GM19372 (cell line): ENCODE data around the gene VPS26C.

Experiments used
- ATAC-seq: cut with Tn5 transposase; IDR thresholded peaks from one replicate; pipeline ENCODE4 v1.9.1; 2021; ENCODE audit warnings: mild to moderate bottlenecking, low read depth, moderate library complexity; ENCODE audit not compliant: unreplicated experiment

VPS26C gene

DNA sequence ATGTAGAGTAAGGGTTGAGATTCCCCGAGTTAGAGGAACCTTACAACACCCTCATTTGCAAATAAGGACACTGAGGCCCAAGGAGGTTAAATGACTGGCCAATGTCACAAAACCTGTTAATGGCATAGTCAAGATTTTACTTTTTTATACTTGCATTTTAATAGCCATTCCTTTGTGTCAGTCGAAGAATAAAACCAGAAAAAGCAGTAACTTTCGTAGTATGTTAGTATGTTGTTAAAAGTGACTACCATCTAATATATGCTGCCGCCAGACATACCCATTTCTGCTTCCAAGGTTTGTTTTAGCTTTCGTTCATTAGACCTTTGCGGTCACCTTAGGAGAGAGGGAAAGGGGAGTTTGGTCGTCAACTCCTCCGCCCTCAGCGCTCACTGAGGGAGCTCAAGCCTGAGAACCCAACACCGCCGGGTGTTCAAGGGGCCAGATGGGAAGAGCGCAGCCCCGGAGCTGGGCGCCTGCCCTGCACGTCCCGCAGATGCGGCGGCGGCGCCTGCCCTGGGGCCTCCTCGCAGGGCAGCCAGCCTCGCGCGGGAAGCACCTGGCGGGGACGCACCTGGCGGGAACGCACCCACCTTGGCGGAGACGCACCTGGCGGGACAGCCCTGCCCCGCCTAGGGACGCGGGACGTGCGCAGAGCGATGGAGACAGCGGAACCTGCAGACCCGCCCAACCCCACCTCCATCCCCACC is 466 bp downstream of the VPS26C start:
- peak; percentile 5 for ATAC-seq

DNA sequence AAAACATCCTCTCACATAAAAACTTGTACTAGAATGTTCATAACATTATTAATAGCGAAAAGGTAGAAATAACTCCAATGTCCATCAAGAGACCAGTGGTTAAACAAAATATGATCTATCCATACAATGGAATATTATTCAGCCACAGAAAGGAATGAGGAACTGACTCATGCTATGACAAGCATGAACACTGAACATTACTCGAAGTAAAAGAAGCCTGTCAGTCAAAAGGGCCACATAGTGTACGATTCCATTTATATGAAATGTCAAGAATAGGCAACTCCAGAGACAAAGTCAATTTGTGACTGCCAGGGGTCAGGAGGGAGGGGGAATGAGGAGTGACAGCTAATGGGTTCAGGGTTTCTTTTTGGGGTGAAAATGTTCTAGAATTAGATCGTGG is 2.3 kb downstream of the VPS26C start:
- ATAC-seq, result no peak

DNA sequence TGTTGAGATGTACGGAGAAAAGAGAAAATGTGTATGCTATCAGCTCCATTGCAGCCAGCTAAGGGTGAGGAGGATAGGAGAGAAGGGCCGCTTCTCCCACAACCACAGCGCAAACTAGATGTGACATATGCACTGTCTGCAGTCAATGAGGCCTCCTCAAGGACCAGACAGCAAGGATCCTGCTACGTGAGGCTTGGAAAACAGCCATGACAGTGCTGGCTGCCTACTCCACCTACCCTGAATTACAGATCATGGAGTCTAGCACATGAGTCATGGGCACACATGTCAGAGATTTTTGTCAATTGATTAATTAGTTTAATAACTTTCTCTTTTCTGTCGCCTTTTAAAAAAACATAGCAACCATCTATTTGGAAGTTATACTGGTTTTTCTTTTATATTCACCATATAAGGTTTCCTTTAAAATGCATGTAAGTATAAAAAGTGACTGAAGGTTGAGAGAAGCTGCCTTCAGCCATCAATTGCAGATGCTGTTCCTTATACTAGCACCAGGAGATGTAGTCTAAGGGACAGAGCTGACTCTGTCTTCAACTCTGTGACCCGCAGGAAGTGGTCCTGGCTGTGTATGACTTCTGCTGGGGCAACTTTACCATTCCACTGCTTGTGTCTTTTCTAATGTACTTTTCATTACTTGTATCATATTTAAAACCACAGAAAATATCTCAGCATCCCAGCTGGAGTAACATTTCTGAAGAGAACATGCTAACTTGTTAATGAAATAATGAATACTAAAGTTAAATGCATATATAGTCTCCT is 3.1 kb downstream of the VPS26C start:
- no peak for ATAC-seq

DNA sequence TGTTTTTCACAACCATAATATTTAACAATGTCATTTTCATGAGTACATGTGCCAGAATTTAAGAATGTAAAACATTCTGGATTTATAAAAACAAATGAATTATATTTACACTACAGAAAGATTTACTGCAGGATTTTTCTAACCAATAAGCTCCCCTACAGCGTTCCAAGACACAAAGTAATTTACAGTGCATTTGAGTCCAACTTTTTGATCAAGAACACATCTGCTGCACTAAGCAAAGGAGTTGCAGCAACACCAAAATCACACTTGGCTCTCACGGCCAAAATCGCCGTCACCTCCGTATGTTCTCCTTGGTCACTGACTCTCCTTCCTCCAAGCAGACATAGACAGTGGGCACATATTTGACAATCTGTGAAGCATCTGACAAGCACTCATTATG is 7.7 kb downstream of the VPS26C start:
- no peak for ATAC-seq

DNA sequence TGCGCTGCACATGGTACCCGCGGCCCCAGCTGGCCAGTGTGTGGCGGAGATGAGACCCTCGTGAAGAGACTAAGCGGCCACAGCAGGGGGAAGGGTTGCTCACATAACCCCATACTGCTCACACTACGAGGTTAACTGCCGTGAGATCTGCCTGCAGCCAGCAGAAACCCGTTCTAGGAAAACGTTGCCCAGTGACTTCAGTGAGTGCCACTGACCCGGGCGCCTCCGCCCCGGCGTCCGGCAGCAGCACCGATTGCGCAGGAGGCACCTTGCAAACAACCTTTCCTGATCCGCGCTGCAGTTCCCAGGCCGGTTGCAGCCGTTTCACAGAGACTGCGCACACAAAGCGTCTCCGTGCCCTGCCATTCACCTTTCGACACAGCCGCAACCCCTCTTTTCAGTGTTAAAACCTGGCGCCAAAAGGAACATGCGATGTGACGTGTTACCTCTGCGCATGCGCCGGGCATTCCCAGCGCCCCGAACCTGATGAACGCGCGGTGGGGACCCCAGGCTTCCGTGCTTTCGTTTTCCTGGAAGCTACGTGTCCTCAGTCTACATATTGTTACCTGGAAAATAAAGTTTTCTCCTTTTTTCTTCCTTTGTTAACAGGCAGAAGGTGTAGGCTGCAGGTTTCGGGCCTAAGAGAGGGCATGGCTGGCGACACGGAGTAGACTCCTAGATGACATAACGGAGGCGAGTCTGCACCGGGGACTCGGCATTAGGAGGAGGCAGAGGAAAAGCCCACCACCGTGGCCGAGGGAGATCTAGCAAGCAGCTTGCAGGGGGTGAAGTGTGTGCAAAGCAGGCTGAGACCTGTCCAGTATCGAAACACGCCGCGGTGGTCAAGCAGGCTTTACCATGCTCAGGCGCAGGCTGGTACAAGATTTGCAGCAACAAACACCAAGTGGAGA is 8.9 kb downstream of the VPS26C start:
- ATAC-seq, result peak; percentile 69

DNA sequence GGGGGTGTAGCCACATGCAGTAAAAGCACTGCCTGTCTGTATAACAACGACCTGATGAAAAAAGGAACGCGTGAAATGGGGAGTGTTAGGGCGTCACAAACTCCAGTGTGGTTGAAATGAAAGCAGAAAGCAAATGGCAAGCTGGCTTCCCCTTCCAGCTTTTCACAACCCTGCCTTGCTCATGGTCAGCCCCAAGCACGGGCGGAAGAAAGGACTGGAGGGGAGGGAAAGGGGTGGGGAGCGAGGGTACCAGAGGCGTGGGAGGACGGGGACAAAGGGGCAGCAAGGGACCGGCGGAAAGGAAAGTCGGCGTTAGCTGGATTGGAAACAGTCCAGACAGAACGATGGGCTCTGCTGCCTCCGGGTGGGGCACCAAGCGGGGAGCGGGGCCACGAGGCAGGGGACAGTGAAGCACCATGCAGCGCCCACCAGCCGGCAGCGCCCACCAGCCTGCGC is 9.6 kb downstream of the VPS26C start:
- ATAC-seq, result peak; percentile 39

DNA sequence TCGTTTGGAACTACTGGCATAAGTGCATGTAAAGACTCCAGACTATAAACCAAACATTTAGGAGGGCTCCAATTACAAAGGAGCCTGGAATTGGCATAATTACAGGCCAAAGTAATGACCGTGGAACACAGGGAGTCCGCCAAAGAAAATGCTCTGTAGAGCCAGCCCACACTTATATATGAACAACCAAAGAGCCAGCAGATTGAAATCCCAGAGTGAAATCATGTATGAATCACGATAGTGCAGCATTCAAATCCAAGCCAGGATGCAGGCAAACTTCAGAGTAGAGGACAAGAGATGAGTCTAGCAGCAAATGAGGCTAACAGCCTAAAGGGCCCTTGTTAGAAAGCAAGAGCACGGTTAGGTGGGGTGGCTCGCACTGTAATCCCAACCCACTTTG is 13.1 kb downstream of the VPS26C start:
- no peak for ATAC-seq

DNA sequence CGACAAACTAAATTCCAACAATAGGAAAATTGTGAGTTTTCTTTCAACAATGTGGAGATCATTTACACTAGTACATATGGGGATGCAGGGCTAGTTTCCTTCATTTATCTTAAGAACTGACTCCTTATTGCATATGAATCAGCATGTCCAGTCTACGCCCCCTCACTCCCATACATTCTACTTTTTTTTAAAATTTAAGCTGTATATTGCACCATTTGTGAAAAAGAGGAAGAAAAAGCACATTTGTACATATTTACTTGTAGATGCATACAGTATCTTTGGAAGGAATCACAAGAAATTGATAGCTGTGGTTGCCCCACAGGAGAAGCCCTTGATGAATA is 15.9 kb downstream of the VPS26C start:
- ATAC-seq, result no peak

DNA sequence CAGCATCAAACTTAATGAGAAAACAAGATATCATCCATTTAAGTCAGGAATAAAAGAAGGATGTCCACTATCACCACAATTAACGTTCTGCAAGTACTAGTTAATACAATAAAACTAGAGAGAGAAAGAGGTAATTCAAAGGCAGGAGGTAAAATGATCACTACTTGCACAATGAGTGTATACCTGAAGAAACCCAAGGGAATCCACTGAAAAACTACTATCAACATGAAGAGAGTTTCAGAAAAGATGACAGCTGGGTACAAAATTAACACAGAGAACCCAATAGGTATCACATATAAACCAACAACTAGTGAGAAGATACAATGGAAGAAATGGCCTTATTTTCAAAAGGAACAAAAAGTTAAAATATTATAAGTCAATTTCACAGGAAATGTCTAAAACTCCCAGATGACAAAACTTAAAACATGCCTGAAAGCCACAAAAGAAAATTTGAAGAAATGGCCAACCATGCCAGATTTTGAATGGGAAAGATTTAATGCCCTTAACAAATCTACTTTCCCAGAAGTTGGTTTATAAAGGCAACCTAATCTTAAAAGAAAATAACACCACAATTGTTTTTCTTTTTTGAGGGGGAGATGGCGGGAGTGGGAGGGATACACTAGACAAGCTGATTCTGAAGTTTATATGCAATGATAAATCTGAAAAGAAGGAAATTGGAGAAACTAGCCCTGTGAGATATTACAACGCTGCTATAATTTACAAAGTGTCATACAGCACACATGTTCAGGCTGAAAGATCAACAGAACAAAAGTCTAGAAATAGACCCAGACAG is 17.8 kb downstream of the VPS26C start:
- ATAC-seq, result no peak

DNA sequence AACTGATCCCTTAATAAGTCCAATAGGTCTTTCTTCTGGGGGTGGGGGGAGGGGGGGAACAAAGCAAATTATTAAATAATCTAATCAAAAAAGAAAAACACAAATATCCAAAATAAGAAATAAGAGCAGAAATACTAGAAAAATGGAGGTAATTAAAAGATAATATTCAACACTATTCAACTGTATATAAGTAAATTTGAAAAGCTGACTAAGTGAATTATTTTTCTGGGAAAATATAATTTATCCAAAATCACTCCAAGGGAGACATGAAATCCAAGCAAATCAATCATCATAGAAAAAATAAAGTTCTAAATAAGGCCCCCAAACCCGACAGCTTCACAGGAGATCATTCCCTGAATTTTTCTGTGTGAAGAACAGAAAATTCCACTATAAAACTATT is 18.8 kb downstream of the VPS26C start:
- no peak for ATAC-seq

DNA sequence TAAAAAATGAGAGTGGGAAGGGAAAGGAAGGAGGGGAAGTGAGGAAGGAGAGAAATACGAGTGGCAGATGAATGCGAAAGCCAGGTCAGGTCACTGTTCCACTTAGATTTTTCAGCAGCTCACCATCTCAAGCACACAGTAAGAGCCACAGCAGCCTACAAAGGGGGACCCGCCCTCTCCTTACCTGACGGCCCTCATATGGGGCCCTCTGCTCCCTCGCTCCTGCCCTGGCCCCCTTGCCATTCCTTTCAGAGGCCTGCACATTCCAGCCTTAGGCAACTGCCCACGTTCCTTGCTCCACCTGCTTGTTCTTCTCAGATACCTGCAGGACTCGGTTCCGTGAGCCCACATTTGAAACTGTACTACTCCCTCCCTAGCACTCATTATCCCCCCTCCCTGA is 22.0 kb downstream of the VPS26C start:
- no peak for ATAC-seq

DNA sequence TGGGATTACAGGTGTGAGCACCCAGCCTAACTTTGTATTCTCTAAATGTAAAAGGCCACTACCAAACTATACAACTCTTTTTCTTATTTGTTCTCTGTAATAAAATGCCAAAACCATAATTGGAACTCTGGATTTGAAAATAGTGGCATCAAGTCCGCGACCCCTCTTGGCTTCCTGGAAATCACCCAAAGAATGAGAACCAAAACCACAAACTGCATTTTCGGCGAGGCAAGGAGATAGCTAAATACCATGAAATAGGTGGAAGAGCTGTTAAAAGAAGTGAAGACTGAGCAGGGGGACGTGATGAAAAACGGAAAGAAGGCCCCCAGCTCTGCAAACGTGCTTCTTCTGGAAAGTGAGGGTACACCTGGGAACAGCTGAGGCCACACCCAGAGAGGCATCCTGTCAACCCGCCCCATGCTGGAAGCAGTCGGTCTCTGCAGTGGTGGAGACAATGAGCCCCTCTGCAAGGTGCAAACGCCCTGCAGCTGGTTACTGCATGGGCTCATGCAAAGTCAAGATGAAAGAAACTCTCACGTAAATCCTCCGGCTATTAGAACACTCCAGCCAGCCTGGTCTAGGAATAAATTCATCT is 22.5 kb downstream of the VPS26C start:
- ATAC-seq, result no peak

DNA sequence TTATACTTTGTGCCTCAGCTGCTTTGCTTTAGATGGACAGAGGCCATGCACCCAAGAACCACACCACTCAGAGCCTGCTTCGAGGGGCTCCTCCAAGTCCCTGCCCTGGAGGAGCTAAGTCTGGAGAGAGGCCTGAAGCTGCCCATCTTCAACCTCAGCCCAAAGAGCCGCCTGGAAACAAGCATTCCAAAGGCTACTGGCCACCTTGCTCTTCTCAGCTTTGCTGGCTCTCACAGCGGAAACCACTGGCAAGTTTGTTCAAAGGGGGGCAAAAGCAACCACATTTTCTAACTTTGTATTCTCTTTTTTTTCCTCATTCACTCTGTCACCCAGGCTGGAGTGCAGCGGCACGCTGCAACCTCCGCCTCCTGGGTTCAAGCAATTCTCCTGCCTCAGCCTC is 23.2 kb downstream of the VPS26C start:
- ATAC-seq, result no peak

DNA sequence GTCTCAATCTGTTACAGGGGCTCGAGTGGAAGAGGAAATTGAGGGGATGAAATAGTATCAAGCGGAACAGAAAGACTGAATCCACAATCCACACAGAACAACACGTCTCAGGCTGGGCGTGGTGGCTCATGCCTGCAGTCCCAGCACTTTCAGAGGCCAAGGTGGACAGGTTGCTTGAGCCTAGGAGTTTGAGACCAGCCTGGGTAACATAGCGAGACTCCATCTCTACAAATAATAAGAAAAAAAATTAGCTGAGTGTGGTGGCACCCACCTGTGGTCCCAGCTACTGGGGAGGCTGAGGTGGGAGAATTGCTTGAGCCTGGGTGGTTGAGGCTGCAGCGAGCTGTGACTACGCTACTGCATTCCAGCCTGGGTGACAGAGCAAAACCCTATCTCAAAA is 25.7 kb downstream of the VPS26C start:
- ATAC-seq, result no peak

DNA sequence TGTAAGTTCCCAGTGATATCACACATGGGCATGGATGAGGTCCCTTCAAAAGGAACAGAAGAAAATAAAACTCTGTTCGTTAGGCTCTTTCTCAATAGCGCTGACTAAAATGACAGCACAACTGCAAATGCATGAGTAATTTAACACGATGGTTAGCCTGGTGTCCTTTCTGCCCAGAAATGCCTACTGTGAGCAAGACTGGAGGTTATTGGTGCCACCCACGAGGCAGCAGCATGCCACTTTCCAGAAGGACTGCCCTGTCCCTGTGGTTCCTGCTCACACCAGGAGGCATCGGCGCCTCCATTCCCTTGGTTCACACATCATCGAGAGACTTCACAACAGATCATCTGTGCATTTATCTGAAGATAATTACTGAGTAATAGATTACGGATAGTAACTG is 26.2 kb downstream of the VPS26C start:
- no peak for ATAC-seq

DNA sequence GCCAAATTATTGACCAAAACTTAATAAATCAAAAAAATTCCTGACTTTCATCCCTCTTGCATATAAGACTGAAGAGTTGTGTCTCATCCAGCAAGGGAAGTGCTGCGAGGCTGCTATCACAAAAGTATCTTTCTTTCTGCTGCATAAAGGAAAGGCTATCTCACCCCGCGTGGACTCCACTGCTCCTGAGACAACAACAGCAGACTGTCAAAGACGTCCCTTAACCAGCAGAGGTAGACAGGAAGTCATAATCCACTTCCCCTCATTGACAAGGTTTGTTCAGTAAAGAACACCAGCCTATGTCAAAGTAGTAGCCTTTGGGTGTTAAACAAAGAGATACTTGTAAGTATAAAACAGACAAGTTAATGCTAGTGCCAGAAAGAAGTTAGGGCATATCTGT is 29.4 kb downstream of the VPS26C start:
- ATAC-seq, result no peak

DNA sequence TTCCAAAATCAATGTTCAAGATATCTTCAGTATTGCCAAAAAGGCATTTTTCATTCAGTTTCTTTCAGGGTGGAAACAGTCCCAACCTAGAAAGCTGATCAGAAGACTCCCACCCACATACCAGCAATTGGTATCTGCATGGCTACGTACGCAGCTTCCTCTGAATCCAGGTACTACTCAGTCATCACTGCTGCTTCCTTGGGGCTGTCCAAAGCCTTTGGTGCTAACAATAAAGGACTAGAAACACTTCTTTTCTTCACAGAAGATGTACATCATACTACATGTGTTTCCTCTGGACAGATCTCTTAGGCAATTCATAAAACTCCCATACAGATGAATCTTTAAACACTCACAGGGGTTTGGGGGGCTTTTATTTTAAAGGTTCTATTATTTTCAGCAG is 29.8 kb downstream of the VPS26C start:
- no peak for ATAC-seq

DNA sequence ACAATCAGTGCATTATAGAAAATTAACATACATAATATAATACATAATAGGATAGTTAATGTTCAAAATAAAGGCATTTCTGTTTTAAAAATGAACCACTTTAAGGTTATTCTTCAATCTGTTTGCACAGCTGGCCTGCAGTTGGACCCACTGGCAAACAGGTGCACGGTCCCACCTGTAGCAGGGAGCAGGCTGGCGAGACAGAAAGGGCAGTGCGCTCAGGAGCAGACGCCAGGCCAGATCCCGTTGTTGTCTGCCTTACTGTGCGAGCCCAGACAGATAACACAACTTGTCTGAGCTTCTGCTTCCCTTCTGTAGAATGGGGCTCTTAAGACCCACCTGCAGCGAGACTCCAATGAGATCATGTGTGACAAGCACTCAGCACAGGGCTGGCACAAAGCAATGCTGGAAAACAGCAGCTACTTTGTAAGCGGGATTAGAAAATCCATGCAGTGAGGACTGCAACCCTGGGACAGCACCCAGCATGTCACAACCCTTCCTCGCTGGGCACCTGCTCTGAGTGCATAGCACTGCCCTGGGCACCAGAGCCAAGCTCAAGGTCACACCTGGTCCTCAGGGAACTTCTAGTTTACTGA is 33.5 kb downstream of the VPS26C start:
- no peak for ATAC-seq

DNA sequence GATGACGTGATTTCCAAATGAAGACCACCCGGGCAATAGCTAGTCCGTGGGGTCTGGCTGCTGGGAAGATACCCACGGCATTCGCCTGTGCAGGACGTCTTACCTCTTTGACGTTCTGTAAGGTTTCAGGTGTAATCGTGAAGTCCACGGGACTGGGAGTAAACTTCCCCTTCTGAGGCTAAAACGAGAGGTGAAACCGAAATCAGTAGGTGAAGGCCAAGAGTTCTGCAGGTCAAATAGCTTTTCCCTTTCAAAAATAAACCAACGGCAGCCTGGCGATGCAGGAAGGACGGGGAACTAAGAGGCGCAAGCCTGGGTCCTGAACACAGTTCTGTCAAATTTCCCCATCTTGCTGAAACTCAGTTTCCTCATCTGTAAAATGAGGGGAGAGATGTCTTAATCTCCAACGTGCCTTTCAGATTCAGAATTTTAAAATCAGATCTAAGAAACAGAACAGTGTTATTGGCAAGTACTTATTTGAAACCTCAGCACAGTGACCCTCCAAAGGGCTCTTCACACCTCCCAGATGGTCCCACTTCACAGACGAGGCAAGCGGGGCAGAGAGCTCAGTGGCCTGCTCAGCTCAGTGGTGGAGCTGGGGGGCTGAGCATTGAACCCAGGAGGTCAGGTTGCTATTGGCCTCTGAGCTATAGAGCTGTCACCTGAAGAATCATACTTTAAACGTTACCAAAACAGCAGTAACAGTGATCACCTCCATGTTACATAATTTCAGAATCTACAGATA is 34.7 kb downstream of the VPS26C start:
- peak; percentile 70 for ATAC-seq
